HG03025 (cell line): ENCODE data around the gene TPD52L1.
"Not testable (repeated sequence)": the region's sequence is repeated elsewhere in the genome, so short reads cannot be mapped to it uniquely, and the experiment has no call there.

Experiments
- ATAC-seq: cut with Tn5 transposase; IDR thresholded peaks from one replicate; pipeline ENCODE4 v1.9.1; 2021; ENCODE audit warnings: mild to moderate bottlenecking, moderate library complexity; ENCODE audit not compliant: unreplicated experiment, low FRiP score

The TPD52L1 gene

GRCh38 chr6:125264476-125264875 is 110.9 kb downstream of the TPD52L1 start:
- no peak for ATAC-seq

- no peak for ATAC-seq
Observed at GRCh38 chr6:125267806-125268523, 114.4 kb downstream of the TPD52L1 start.

GRCh38 chr6:125268765-125269164 is 115.2 kb downstream of the TPD52L1 start:
- ATAC-seq: no peak

- ATAC-seq: no peak
Observed at GRCh38 chr6:125269328-125269985, 115.9 kb downstream of the TPD52L1 start.

- ATAC-seq: no peak
Observed at GRCh38 chr6:125270380-125270779, 116.8 kb downstream of the TPD52L1 start.

- no peak for ATAC-seq
Observed at GRCh38 chr6:125271486-125272159, 118.0 kb downstream of the TPD52L1 start.

GRCh38 chr6:125273251-125273650 is 119.7 kb downstream of the TPD52L1 start:
- no peak for ATAC-seq

- no peak for ATAC-seq
Observed at GRCh38 chr6:125273965-125274364, 120.4 kb downstream of the TPD52L1 start.

- ATAC-seq: no peak
Observed at GRCh38 chr6:125274935-125275334, 121.4 kb downstream of the TPD52L1 start.

- no peak for ATAC-seq
Observed at GRCh38 chr6:125275779-125276178, 122.2 kb downstream of the TPD52L1 start.

- ATAC-seq: no peak
Observed at GRCh38 chr6:125277838-125278237, 124.3 kb downstream of the TPD52L1 start.

GRCh38 chr6:125279961-125280360 is 126.4 kb downstream of the TPD52L1 start:
- no peak for ATAC-seq

GRCh38 chr6:125280370-125281035 is 126.9 kb downstream of the TPD52L1 start:
- not testable (repeated sequence) for ATAC-seq

GRCh38 chr6:125282470-125282869 is 128.9 kb downstream of the TPD52L1 start:
- not testable (repeated sequence) for ATAC-seq

GRCh38 chr6:125285353-125285752 is 131.8 kb downstream of the TPD52L1 start:
- no peak for ATAC-seq

GRCh38 chr6:125285936-125286335 is 132.4 kb downstream of the TPD52L1 start:
- no peak for ATAC-seq

GRCh38 chr6:125287718-125288117 is 134.1 kb downstream of the TPD52L1 start:
- ATAC-seq: no peak

- no peak for ATAC-seq
Observed at GRCh38 chr6:125293587-125293986, 140.0 kb downstream of the TPD52L1 start.

- no peak for ATAC-seq
Observed at GRCh38 chr6:125294036-125294435, 140.5 kb downstream of the TPD52L1 start.

- no peak for ATAC-seq
Observed at GRCh38 chr6:125294925-125295324, 141.4 kb downstream of the TPD52L1 start.

- no peak for ATAC-seq
Observed at GRCh38 chr6:125296471-125296870, 142.9 kb downstream of the TPD52L1 start.
